ENCODE results near the gene ABCC5.
"Not testable (repeated sequence)": the region's sequence is repeated elsewhere in the genome, so short reads cannot be mapped to it uniquely, and the experiment has no call there.

ABCC5 gene

GRCh38 chr3:183892610-183893214 is 125.0 kb downstream of the ABCC5 start:
- DNase-seq (ENCODE audit: low read depth in 3 of 3): no peak

- DNase-seq (ENCODE audit: low read depth in 3 of 3): no peak
Observed at GRCh38 chr3:183885766-183886165, 131.9 kb downstream of the ABCC5 start.

GRCh38 chr3:183884427-183885296 is 133.0 kb downstream of the ABCC5 start, which contains the start of gene PARL:
Gene PARL, minus strand, starts transcription at chr3:183884880. Its CDS starts 34 bp downstream, at chr3:183884846.
- DNase-seq (ENCODE audit: low read depth in 3 of 3): peak; percentile 94 to 96 (median 95)

GRCh38 chr3:183884097-183884426 is 133.6 kb downstream of the ABCC5 start:
- DNase-seq (ENCODE audit: low read depth in 3 of 3): no peak

GRCh38 chr3:183883291-183884096 is 134.2 kb downstream of the ABCC5 start:
- no peak for DNase-seq (ENCODE audit: low read depth in 3 of 3)

- DNase-seq (ENCODE audit: low read depth in 3 of 3): no peak
Observed at GRCh38 chr3:183880121-183880520, 137.6 kb downstream of the ABCC5 start.

- DNase-seq (ENCODE audit: low read depth in 3 of 3): no peak
Observed at GRCh38 chr3:183879243-183879642, 138.4 kb downstream of the ABCC5 start.

- no peak for DNase-seq (ENCODE audit: low read depth in 3 of 3)
Observed at GRCh38 chr3:183878071-183878470, 139.6 kb downstream of the ABCC5 start.

GRCh38 chr3:183877227-183877626 is 140.5 kb downstream of the ABCC5 start:
- not testable (repeated sequence) for DNase-seq (ENCODE audit: low read depth in 3 of 3)

GRCh38 chr3:183875411-183875810 is 142.3 kb downstream of the ABCC5 start:
- no peak for DNase-seq (ENCODE audit: low read depth in 3 of 3)

- DNase-seq (ENCODE audit: low read depth in 3 of 3): no peak
Observed at GRCh38 chr3:183873914-183874313, 143.8 kb downstream of the ABCC5 start.

GRCh38 chr3:183871541-183871940 is 146.1 kb downstream of the ABCC5 start:
- DNase-seq (ENCODE audit: low read depth in 3 of 3): no peak

GRCh38 chr3:183870563-183870962 is 147.1 kb downstream of the ABCC5 start:
- DNase-seq (ENCODE audit: low read depth in 3 of 3): no peak
